Activated CD4-positive, alpha-beta T cell treated with anti-CD3 and anti-CD28 coated beads for 48 hours (primary cell): ENCODE results near the gene EVPL.
"Not testable (repeated sequence)": the region's sequence is repeated elsewhere in the genome, so short reads cannot be mapped to it uniquely, and the experiment has no call there.

Experiments used
- DNase-seq: peaks from one replicate; pipeline ENCODE4 v3.0.0-alpha.2; 2020

EVPL gene

GRCh38 chr17:76027159-76027839, at the start of gene EVPL:
Gene EVPL (minus strand): TSS chr17:76027306. CDS start chr17:76027198, 108 bp downstream.
- no peak for DNase-seq

- DNase-seq: no peak
Measured at GRCh38 chr17:76076146-76076764, 49.1 kb upstream of the EVPL start.

GRCh38 chr17:76075364-76076145, 48.4 kb upstream of the EVPL start:
- DNase-seq: peak; percentile 50

- DNase-seq: peak; percentile 31
Measured at GRCh38 chr17:76074390-76075363, 47.6 kb upstream of the EVPL start, which contains the start of gene GALR2. Gene GALR2 (plus strand): TSS chr17:76074781. CDS start chr17:76074884, 103 bp downstream.

GRCh38 chr17:76072148-76072858, 45.2 kb upstream of the EVPL start, which contains the start of gene SRP68:
Gene SRP68 (minus strand): TSS chr17:76072517. CDS start chr17:76072491, 26 bp downstream.
- peak; percentile 89 for DNase-seq

GRCh38 chr17:76071531-76072147, 44.5 kb upstream of the EVPL start:
- peak; percentile 56 for DNase-seq

GRCh38 chr17:76065775-76066174, 38.7 kb upstream of the EVPL start:
- DNase-seq: no peak

GRCh38 chr17:76063875-76064546, 36.9 kb upstream of the EVPL start:
- peak; percentile 75 for DNase-seq

- not testable (repeated sequence) for DNase-seq
Measured at GRCh38 chr17:76058264-76058663, 31.2 kb upstream of the EVPL start.

- DNase-seq: no peak
Measured at GRCh38 chr17:76056882-76057281, 29.8 kb upstream of the EVPL start.

GRCh38 chr17:76054112-76054476, 27.0 kb upstream of the EVPL start:
- DNase-seq: no peak

- peak; percentile 58 for DNase-seq
Measured at GRCh38 chr17:76053246-76054111, 26.4 kb upstream of the EVPL start.

- no peak for DNase-seq
Measured at GRCh38 chr17:76051561-76051960, 24.5 kb upstream of the EVPL start.

GRCh38 chr17:76050538-76051467, 23.7 kb upstream of the EVPL start:
- no peak for DNase-seq

GRCh38 chr17:76049836-76050537, 22.9 kb upstream of the EVPL start:
- DNase-seq: no peak

GRCh38 chr17:76049239-76049638, 22.1 kb upstream of the EVPL start:
- DNase-seq: no peak

- DNase-seq: no peak
Measured at GRCh38 chr17:76048711-76049110, 21.6 kb upstream of the EVPL start.
